Right lobe of liver (tissue), 4 donors: Measurements from ENCODE around the gene AMPD3.

ENCODE experiments used
- CTCF ChIP-seq, 4 donors: fragments of 200-600 bp in 3 of 4; fragments of 450-650 bp in 1 of 4; IDR thresholded peaks; one replicate each; pipeline versions ENCODE4 v1.5.1 to v1.8.0; 2016 to 2022; ENCODE audit warnings: antibody characterized with exemption in 4 of 4, mild to moderate bottlenecking in 2 of 4
- POLR2A ChIP-seq: fragments of 450-650 bp; IDR thresholded peaks from one replicate; pipeline ENCODE4 v1.6.1; 2017; ENCODE audit warnings: antibody characterized with exemption, mild to moderate bottlenecking
- donor health status: DM: no; HTN: no; CAD: no.
- donor health status: DM: no; HTN: no; CAD: no.
- donor health status: DM: no; HTN: yes; CAD: no.

GRCh38 chr11:10551845-10552352 is 96.8 kb downstream of the AMPD3 start:
- TF ChIP-seq CTCF (IDR thresholded peaks at IDR 0.05) (no peak), POLR2A (no peak)
